ENCODE results near the gene COMMD2.

DNA sequence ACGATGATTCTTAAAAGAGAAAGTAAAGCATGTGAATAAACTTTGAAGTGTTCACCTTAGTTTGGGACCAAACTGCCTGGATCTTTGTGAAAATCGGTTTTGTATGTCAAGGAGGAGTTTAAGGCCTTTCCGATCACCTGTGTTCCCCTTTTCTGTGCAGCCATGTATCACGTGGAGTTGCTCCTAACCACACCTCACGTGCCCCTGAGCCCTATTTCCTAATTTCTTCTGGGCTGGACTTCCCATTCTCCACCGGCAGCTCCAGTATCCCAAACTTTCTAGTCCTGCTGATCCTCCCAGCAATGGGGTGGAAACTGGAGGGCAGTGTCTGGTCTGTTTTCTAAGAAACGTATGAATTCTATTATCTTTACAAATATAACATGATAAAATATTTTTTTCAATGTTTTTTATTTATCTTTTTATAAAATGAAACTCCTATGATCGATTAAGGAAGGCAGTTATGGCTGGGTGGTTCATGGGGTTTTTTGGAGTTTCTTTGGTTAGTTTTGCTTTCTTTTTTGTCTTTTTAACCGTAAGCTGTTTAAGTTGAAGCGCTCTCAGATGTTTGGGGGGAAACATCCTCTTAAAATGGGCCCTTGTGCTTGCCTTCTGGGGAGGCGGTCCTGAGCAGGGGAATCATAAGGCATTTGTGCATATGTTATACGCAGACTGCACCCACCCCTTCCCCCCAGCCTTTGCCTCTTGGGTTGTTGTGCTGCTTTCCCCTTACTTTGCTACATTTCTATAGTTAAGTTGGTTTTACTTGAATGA lies 50.9 kb downstream of the COMMD2 start:
- TF ChIP-seq RAD21 (IDR thresholded peaks at IDR 0.05; ENCODE audit: low read length), result no peak
- TF ChIP-seq SMC3 (IDR thresholded peaks at IDR 0.05; ENCODE audit: low read depth, low read length), result no peak

Measured in SK-N-SH (cell line).